ENCODE measurements around the gene SDHC.
"Not testable (repeated sequence)": the region's sequence is repeated elsewhere in the genome, so short reads cannot be mapped to it uniquely, and the experiment has no call there.

Gene SDHC

DNA sequence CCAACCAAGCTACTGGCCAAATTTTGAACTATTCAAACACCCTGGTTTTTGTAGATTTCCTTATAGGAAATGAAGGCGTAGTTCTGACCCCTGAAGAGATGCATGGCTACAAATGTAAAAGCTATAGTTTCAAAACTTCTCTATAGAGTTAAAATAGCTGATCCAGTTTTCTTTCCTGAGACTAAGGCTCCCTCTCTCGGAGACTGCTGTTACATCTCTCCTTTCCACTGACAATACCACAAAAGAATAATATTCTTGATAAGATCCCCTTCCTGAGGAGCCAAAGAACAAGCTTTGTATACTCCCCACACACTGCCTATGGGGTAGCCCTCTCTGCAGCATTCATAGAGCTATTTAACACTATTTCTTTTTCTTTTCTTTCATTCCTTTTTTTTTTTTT is 60.2 kb downstream of the SDHC start:
- no peak for DNase-seq (ENCODE audit: low read depth)

DNA sequence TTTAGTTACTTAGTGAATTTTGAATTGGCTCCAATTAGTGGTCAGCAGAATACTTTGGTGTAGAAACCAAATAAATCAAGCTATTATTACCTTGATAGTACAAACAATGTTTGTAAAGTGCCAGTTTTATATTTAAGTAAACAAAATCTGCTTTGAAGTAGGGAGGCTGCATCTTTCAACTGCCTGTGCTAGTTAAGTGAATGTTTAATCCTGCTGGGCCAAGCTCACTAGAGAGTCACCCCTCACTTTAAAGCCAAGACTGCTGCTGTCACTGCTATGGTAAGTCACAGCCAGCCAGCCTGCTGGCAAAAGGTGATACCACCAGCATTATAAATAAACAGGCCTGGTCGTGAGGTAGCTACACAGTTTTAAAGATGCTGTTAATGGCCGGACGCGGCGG is 63.8 kb downstream of the SDHC start:
- DNase-seq (ENCODE audit: low read depth), result no peak
- H3K4me3 ChIP-seq (ENCODE audit: low read depth, low read length), result no peak overlapping the region

More for the DNA sequence above, 60.2 kb downstream of the SDHC start:
- no peak overlapping the region for H3K4me3 ChIP-seq (ENCODE audit: low read depth, low read length)

DNA sequence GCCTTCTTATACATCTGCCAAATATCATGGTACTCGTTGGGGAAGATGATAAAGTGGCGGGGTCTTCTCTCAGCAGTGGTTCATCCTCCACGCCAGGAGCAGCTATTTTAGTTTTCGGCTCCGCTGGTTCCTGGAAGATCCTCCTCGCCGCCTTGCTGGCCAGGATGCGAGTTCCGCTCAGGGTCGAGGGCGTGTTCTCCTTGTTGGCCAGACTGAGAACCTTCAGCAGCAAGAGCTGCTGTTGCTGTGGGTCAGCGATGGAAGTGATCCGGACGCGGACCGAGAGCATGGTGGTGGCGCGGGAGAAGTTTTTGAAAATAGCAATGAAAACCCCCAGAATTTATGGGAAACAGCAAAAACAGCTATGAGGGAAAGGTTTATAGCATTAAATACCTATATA is 64.9 kb downstream of the SDHC start:
- no peak for DNase-seq (ENCODE audit: low read depth)
- H3K4me3 ChIP-seq (ENCODE audit: low read depth, low read length), result no peak overlapping the region

DNA sequence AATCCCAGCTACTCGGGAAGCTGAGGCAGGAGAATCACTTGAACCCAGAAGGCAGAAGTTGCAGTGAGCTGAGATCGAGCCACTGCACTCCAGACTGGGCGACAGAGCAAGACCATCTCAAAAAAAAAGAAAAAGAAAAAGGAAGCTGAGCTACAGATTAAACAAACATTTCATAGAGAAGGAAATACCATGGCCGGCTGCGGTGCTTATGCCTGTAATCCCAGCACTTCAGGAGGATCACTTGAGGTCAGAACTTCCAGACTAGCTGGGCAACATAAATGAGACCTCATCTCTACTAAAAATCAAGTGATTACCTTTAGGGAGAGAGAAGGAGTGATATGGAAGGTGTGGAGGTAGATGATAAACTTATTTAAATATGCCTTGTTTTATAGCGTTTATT is 67.5 kb downstream of the SDHC start:
- no peak for DNase-seq (ENCODE audit: low read depth)
- H3K4me3 ChIP-seq (ENCODE audit: low read depth, low read length), result no peak overlapping the region

DNA sequence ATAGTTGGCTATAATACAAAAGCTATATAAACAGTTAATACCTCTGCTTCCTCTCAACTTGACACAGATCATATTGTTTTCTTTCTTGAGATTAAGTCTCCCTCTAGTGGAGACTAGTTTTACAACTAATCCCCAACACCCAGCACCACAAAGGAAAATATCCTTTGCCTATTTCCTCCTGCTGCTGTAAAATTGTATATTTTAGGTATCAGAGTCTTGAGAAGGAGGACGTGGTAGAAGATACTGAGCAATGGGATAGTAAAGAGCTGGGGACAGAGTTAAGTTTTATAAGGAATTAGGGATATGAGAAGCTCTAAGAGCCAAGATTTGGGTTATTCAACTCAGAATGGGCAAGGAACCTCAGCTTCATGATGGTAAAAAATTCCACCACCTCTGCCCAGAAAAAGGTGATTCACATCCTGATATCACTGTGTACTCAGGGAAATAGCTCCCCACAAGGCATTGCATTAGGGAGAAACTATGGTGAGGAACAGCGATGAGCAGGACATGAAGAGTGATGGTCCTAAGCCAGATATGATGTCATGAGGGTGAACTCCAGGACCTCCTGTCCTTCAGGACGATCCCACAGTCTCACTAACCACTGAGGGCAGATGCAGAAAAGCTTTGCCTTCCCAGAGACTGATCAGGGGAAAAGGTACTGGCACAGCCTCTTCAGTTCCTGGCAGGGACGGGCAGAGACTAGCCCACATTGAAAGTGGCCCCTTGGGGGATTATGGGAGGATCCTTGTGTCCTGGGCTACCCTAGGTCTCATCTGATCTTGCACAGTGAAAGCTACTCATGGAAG is 68.2 kb downstream of the SDHC start:
- peak; percentile 92 for DNase-seq (ENCODE audit: low read depth)
- H3K4me3 ChIP-seq (ENCODE audit: low read depth, low read length), result peak overlapping the region; percentile 6

DNA sequence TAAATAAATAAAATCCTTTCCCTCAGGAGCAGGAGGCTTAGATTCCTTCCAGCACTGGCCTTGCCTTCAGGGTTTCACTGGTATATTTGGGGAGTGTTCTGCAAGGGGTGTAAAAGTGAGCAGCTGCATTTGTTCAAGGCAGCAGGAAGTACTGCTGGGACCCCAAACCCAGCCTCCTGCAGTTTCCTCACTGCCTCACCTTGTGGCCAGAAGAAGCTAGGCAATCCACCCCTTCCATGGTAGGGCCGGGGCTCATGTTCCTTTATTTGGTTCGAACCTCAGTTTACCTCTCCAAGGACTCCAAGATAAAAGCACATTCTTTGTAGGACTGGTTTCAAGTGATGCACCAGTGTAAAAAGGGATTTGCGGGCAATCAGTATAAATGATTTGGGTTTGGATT is 74.5 kb downstream of the SDHC start:
- H3K4me3 ChIP-seq (ENCODE audit: low read depth, low read length), result no peak overlapping the region
- DNase-seq (ENCODE audit: low read depth), result no peak

DNA sequence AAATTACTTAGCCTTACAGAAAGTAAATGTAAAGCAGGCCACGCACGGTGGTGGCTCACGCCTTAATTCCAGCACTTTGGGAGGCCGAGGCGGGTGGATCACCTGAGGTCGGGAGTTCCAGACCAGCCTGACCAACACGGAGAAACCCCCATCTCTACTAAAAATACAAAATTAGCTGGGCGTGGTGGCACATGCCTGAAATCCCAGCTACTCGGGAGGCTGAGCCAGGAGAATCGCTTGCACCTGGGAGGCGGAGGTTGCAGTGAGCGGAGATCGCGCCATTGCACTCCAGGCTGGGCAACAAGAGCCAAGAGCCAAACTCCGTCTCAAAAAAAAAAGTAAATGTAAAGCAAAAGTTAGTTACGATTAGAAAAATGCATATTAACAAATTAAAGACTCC is 75.0 kb downstream of the SDHC start:
- DNase-seq (ENCODE audit: low read depth), result not testable (repeated sequence)
- H3K4me3 ChIP-seq (ENCODE audit: low read depth, low read length), result peak overlapping the region; percentile 57

DNA sequence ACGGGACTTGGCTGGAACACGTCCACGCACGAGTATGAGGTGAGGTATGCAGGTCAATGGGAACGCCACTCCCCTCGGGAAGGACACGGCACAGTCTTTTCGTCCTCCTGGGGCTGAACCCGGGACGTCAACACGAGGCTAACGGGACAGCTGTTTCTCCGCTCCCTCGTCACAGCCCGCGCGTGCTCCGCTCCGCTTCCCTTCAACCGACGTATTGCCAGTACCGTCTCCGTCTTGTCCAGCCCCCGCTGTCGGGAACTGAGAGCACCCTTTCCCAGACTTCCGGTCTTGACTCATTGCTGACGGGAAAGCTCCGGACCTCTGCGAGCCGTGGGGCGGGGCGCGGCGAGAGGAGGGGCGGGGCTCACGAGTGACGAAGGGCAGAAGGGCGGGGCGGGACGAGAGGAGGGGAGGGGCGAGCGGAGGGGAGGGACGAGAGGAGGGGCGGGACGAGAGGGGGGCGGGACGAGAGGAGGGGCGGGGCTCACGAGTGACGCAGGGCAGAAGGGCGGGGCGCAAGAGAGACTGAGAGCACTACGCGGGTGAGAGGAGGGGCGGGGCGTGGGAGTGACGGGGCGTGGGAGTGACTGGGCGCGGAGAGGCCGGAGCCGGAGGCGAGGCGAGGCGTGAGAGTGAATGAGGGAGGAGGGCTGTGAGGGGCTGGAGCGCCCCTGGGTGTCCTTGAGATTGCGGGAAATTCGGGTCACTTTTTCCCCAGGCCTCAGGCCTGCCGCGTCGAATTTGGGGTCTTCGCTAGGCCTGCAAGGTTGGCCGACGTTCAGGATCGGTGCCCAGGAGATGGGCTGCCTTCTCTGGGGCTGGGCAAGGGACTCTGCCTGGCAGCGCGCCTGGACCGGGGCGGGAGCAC is 75.7 kb downstream of the SDHC start:
- DNase-seq (ENCODE audit: low read depth), result peak; percentile 97
- peak overlapping the region; percentile 82 for H3K4me3 ChIP-seq (ENCODE audit: low read depth, low read length)

DNA sequence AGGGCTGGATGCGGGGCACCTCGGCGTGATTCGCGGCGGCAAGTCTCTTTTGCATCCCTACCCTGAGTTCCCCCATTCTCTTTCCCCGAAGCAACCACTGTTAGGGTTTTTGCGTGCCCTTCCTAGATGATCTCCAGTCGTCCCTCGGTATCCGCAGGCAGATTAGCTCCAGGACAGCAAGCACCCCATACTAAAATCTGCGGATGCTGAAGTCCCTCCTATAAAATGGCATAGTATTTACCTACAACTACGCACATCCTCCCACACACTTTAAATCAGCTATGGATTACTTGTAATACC is 76.3 kb downstream of the SDHC start:
- DNase-seq (ENCODE audit: low read depth), result no peak

DNA sequence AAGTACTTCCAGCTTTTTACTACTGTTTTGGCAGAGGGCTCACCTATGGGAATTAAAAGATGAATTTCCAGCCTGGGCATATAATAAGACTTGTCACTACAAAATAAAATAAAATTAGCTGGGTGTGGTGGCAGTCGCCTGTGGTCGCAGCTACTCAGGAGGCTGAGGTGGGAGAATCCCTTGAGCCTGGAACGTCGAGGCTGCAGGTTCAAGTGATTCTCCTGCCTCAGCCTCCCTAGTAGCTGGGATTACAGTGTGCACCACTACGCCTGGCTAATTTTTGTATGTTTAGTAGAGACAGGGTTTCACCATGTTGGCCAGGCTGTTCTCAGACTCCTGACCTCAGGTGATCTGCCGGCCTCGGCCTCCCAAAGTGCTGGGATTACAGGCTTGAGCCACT is 77.0 kb downstream of the SDHC start:
- DNase-seq (ENCODE audit: low read depth); H3K4me3 ChIP-seq (ENCODE audit: low read depth, low read length): not testable (repeated sequence)

More for the DNA sequence above, 76.3 kb downstream of the SDHC start:
- peak overlapping the region; percentile 82 for H3K4me3 ChIP-seq (ENCODE audit: low read depth, low read length)

DNA sequence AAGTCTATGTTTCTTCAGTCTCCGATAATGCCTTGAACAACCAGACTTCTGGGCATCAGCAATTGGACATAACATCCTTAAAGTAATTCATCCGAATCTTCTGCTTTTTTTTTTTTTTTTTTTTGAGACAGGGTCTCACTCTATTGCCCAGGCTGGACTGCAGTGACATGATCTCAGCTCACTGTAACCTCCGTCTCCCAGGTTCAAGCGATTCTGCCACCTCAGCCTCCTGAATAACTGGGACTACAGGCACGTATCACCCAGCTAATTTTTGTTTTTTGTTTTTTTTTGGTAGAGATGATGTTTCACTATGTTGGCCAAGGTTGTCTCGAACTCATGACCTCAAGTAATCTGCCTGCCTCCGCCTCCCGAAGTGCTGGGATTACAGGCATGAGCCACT is 77.4 kb downstream of the SDHC start:
- H3K4me3 ChIP-seq (ENCODE audit: low read depth, low read length), result no peak overlapping the region
- DNase-seq (ENCODE audit: low read depth), result no peak

DNA sequence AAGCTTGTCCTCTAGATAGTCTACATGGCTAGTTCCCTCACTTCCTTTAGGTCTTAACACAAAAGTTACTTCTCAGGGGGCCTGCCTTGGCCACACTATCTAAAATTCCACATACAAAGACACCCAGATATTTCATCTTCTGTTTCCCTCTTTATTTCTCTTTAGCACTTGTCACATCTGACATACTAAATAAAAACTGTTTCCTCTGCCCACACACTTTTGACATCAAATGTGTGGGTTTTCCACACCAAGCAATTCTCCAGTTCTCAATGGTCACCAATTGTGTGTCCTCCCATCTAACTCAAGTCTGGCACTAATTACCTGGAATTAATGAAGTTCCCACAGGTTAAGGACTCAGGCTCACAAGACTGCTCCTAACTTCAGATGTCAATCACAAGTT is 79.0 kb downstream of the SDHC start:
- no peak for DNase-seq (ENCODE audit: low read depth)
- no peak overlapping the region for H3K4me3 ChIP-seq (ENCODE audit: low read depth, low read length)

DNA sequence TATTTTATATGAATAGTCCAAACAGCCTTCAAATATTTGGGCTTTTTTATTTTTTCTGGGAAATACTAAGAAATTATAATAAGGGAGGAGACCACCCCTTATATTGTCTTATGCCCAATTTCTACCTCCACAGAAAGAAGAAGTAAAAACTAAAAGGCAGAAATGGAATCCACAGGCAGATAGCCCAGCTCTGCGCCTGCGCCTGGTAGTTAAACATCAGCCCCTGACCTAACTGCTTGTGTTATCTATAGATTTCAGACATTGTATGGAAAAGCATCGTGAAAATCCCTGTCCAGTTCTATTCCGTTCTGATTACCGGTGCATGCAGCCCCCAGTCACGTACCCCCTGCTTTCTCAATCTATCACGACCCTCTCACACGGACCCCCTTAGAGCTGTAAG is 82.9 kb downstream of the SDHC start:
- H3K4me3 ChIP-seq (ENCODE audit: low read depth, low read length); DNase-seq (ENCODE audit: low read depth): not testable (repeated sequence)

DNA sequence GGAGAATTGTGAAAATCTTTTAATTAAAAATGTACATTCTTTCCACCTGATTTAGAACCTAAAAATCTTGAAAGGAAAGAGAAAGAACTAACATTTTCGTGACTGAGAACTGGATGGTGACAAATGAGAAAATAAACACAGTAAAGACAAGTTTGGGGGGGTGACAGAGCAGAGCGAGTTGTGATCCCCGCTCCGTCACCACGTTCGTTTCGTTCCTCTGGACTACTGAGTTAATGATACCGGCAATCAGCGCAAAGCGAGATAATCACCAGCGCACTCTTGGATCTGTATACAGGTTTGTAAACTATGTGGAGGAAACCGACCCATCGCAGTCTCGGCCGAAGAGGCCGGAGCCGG is 84.7 kb downstream of the SDHC start:
- H3K4me3 ChIP-seq (ENCODE audit: low read depth, low read length), result peak overlapping the region; percentile 85
- DNase-seq (ENCODE audit: low read depth), result no peak

DNA sequence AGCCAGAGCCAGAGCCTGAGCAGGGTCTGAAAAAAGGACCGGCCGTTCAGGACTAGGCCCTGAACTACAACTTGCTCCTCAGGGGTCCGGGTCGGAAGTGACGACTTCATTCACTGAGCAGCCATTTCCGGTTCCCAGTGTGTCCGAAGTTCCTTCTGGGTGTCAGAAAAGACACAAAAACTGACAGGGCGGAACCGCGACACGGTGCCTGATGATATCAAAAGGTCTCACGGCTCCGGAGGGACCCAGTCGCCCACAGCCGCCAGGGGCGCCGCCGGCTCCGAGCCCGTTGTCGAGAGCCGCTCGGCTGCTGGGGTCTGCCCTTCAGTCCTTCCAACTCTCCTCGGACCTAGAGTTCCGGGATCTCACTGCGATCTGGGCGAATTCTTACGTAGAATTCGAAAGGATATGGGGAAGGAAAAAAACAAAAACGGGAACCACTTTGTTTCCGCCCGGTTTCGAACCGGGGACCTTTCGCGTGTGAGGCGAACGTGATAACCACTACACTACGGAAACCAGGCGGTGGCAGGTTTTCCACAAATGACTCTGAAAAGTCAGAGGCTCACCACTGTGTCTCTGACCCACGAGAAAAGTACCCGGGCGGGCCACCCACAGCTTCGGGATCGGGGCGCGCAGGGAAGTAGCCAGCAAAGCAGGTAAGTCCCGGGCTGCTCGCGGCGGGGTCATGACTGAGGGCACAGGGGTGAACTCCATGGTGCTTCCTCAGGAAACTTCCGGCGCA is 85.2 kb downstream of the SDHC start:
- peak overlapping the region; percentile 85 for H3K4me3 ChIP-seq (ENCODE audit: low read depth, low read length)
- peak; percentile 60 for DNase-seq (ENCODE audit: low read depth)

DNA sequence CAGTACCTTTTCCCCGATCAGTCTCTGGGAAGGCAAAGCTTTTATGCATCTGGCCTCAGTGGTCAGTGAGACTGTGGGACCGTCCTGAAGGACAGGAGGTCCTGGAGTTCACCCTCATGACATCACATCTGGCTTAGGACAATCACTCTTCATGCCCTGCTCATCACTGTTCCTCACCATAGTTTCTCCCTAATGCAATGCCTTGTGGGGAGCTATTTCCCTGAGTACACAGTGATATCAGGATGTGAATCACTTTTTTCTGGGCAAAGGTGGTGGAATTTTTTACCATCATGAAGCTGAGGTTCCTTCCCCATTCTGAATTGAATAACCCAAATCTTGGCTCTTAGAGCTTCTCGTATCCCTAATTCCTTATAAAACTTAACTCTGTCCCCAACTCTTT is 88.3 kb downstream of the SDHC start:
- no peak for DNase-seq (ENCODE audit: low read depth)
- no peak overlapping the region for H3K4me3 ChIP-seq (ENCODE audit: low read depth, low read length)

DNA sequence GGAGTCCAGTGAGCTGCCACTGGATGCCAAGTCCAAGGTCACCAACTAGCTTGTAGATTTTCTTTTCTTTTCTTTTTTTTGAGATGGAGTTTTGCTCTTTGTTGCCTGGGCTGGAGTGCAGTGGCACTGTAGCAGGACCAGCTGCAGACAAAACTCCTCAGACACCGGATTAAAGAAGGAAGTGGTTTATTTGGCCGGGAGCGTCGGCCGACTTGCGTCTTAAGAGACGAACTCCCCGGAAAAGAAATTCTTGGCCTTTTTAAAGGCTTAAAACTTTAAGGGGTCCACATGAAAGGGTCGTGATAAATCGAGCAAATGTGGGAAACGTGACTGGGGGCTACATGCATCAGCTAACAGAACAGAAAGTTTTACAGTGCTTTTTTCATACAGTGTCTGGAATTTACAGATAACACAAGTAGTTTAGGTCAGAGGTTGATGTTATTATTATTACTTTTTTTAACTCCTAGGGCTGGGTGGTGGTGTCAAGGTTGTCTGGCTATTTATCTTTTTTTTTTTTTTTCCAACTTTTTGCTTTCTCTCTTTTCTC is 89.9 kb downstream of the SDHC start:
- H3K4me3 ChIP-seq (ENCODE audit: low read depth, low read length), result no peak overlapping the region
- DNase-seq (ENCODE audit: low read depth), result no peak

DNA sequence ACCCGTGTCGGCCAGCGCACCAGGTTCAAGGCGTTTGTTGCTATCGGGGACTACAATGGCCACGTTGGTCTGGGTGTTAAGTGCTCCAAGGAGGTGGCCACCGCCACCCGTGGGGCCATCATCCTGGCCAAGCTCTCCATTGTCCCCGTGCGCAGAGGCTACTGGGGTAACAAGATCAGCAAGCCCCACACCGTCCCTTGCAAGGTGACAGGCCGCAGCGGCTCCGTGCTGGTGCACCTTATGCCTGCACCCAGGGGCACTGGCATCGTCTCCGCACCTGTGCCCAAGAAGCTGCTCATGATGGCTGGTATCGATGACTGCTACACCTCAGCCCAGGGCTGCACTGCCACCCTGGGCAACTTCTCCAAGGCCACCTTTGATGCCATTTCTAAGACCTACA is 92.4 kb downstream of the SDHC start:
- not testable (repeated sequence) for H3K4me3 ChIP-seq (ENCODE audit: low read depth, low read length); DNase-seq (ENCODE audit: low read depth)

DNA sequence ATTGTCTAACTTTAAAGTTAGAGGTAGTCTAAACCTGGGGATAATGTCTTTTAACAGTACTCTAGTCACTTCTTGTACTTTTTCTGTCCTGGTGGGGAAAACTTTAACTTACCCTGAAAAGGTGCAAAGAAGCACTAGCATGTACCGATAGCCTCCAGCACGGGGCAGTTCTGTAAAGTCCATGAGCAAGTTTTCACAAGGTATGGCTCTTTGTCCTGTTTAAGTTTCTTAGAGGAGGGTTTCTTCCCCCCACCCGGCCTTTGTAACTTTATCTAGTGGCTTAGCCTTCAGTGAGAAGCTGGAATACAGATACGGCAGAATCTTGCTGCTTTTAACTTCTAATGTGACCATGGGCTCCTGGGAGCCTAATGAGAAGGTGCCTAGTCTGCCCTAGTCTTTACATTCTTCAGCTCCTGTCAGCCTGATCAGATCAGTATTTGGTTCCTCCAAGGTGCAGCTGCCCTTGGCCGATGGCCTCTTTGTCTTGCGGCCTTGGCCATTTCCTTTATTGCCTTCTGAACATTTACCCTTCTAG is 93.3 kb downstream of the SDHC start:
- H3K4me3 ChIP-seq (ENCODE audit: low read depth, low read length), result no peak overlapping the region
- DNase-seq (ENCODE audit: low read depth), result no peak
